Lower leg skin (tissue), 3 donors: ENCODE results near the gene KCNG2.

ENCODE experiments used
- POLR2A ChIP-seq, 2 donors: fragments of 450-650 bp; IDR thresholded peaks; one replicate each; pipeline ENCODE4 v1.6.1; 2016 to 2017; ENCODE audit warnings: antibody characterized with exemption in 2 of 2, mild to moderate bottlenecking in 1 of 2, moderate library complexity in 1 of 2
- TF ChIP-seq, protein P1 (sequence below), 3 donors: fragments of 450-650 bp; IDR thresholded peaks; one replicate each; pipeline ENCODE4 v1.5.1; 2016; ENCODE audit warnings: antibody characterized with exemption in 3 of 3, mild to moderate bottlenecking in 3 of 3, moderate library complexity in 2 of 3

DNA sequence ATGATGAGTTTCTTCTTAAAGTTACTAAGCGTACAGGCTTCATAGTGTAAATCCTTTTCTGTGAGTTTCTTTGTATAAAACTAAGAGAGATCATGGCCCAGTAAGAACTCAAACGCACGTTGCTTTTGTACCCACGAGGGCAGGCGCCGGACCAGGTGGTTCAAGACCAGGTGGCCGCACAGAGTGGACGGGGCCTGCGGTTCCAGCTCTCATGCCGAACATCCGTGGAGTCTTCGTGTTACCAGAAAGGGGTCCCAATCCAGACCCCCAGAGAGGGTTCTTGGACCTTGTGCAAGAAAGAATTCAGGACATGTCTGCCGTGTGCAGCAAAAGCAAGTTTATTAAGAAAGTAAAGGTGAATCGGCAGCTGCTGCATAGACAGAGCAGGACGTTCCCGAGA lies 53.0 kb downstream of the KCNG2 start:
- TF ChIP-seq, protein P1, sequence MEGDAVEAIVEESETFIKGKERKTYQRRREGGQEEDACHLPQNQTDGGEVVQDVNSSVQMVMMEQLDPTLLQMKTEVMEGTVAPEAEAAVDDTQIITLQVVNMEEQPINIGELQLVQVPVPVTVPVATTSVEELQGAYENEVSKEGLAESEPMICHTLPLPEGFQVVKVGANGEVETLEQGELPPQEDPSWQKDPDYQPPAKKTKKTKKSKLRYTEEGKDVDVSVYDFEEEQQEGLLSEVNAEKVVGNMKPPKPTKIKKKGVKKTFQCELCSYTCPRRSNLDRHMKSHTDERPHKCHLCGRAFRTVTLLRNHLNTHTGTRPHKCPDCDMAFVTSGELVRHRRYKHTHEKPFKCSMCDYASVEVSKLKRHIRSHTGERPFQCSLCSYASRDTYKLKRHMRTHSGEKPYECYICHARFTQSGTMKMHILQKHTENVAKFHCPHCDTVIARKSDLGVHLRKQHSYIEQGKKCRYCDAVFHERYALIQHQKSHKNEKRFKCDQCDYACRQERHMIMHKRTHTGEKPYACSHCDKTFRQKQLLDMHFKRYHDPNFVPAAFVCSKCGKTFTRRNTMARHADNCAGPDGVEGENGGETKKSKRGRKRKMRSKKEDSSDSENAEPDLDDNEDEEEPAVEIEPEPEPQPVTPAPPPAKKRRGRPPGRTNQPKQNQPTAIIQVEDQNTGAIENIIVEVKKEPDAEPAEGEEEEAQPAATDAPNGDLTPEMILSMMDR (IDR thresholded peaks at IDR 0.05): no peak
- no peak for TF ChIP-seq POLR2A (IDR thresholded peaks at IDR 0.05)
